Neural progenitor cell (in vitro differentiated cells): ENCODE results near the gene CST9L. TPM values are rescaled to one million over a fixed set of nuclear protein-coding genes. Genes with fewer than 3 reads are reported as not detected.

Experiments used
- DNase-seq: peaks from one replicate; pipeline ENCODE4 v3.0.0-alpha.2; 2016; ENCODE audit warnings: low spot score
- H2AFZ ChIP-seq: fragments of 200-600 bp; sonication (generic); replicated peaks from 2 replicates; pipeline ENCODE4 v1.6.1; 2016; ENCODE audit warnings: antibody characterized with exemption
- H3F3A ChIP-seq: fragments of 200-600 bp; sonication (generic); 2 replicates; pipeline ENCODE4 v1.6.1; 2016; ENCODE audit warnings: antibody characterized with exemption, low read depth
- H3K27ac ChIP-seq: fragments of 200-600 bp; sonication (generic); 2 replicates; pipeline ENCODE4 v1.5.1; 2016; ENCODE audit warnings: mild to moderate bottlenecking
- H3K27me3 ChIP-seq: fragments of 200-600 bp; sonication (generic); 2 replicates; pipeline ENCODE4 v1.6.1; 2016; ENCODE audit warnings: mild to moderate bottlenecking, moderate library complexity
- H3K36me3 ChIP-seq: fragments of 200-600 bp; sonication (generic); 2 replicates; pipeline ENCODE4 v1.5.1; 2016
- H3K4me1 ChIP-seq: fragments of 200-600 bp; sonication (generic); 2 replicates; pipeline ENCODE4 v1.6.1; 2016; ENCODE audit warnings: mixed run types
- H3K4me2 ChIP-seq: fragments of 200-600 bp; sonication (generic); 2 replicates; pipeline ENCODE4 v1.6.1; 2016
- H3K4me3 ChIP-seq: fragments of 200-600 bp; sonication (generic); 2 replicates; pipeline ENCODE4 v1.5.1; 2016
- H3K79me2 ChIP-seq: fragments of 200-600 bp; sonication (generic); 2 replicates; pipeline ENCODE4 v1.6.1; 2016; ENCODE audit warnings: low read depth
- H3K9ac ChIP-seq: fragments of 200-600 bp; sonication (generic); 2 replicates; pipeline ENCODE4 v1.6.1; 2016
- H3K9me3 ChIP-seq: fragments of 200-600 bp; sonication (generic); 2 replicates; pipeline ENCODE4 v1.5.1; 2016; ENCODE audit warnings: low read depth
- H4K20me1 ChIP-seq: fragments of 200-600 bp; sonication (generic); 2 replicates; pipeline ENCODE4 v1.6.1; 2016; ENCODE audit warnings: low read depth
- H3K27ac Mint-ChIP-seq: 3 replicates; pipeline ENCODE4 v1.8.0; 2021; ENCODE audit warnings: mixed read lengths
- H3K27me3 Mint-ChIP-seq: 2 replicates; pipeline ENCODE4 v1.8.0; 2022; ENCODE audit warnings: low read depth, mild to moderate bottlenecking, inconsistent platforms, moderate library complexity, mixed read lengths; ENCODE audit not compliant: insufficient read depth
- H3K36me3 Mint-ChIP-seq: 3 replicates; pipeline ENCODE4 v1.8.0; 2021; ENCODE audit warnings: mixed read lengths
- H3K4me1 Mint-ChIP-seq: 3 replicates; pipeline ENCODE4 v1.8.0; 2021; ENCODE audit warnings: mixed read lengths
- H3K4me3 Mint-ChIP-seq: 3 replicates; pipeline ENCODE4 v1.8.0; 2021; ENCODE audit warnings: mild to moderate bottlenecking, moderate library complexity, mixed read lengths
- H3K9me3 Mint-ChIP-seq: 3 replicates; pipeline ENCODE4 v1.8.0; 2020; ENCODE audit warnings: mixed read lengths
- CTCF ChIP-seq: fragments of 200-600 bp; sonication (generic); IDR thresholded peaks from 2 replicates; pipeline ENCODE4 v1.5.1; 2017; ENCODE audit warnings: antibody characterized with exemption, mild to moderate bottlenecking
- EZH2 ChIP-seq: fragments of 200-600 bp; sonication (generic); IDR thresholded peaks from 2 replicates; pipeline ENCODE4 v1.6.1; 2017; ENCODE audit warnings: antibody characterized with exemption, mild to moderate bottlenecking, moderate library complexity
- EZH2phosphoT487 ChIP-seq: fragments of 200-600 bp; sonication (generic); IDR thresholded peaks from 2 replicates; pipeline ENCODE4 v1.6.1; 2017; ENCODE audit warnings: antibody characterized with exemption
- total RNA-seq: library from RNA; depleted of rRNA; stranded (reverse); fragments of >200 nt; gene quantifications from 2 replicates; pipeline ENCODE4 v1.2.3, GENCODE V29; 2015; ENCODE audit warnings: low replicate concordance

CST9L gene
- total RNA-seq, 1 donor from 2014 or later = not detected

DNA sequence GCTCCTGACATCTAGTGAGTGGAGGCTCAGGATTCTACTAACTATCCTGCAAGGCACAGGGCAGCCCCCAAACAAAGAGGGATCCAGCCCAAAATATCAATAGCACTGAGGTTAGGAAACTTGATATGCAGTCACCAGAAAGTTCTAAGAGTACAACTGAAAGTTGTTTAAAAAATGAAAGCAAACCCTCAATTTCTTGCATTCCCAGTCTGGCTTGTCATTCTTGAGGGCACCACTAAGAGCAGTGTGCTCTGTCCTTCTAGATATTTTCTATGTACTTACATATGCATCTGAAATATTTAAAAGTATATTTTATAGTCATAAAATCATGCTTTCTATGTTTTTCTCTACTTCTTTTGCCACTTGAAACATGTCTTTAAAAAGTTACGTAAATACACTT, 41.4 kb downstream of the CST9L start:
- no peak overlapping the region for H3K4me2 ChIP-seq
- H3K36me3 ChIP-seq = no peaks in the 10 kb centered on the region
- no peaks in the 10 kb centered on the region for H3K27me3 ChIP-seq
- peaks cover 31% of the 10 kb centered on the region for H3K9me3 Mint-ChIP-seq
- no peak overlapping the region for H3K4me3 ChIP-seq
- peaks cover 3% of the 10 kb centered on the region for H3K36me3 Mint-ChIP-seq
- no peak overlapping the region for H3K4me3 Mint-ChIP-seq
- H2AFZ ChIP-seq = no peak overlapping the region
- no peaks in the 10 kb centered on the region for H3K79me2 ChIP-seq
- H3K27ac Mint-ChIP-seq = no peak overlapping the region
- H3K9me3 ChIP-seq = no peaks in the 10 kb centered on the region
- no peaks in the 10 kb centered on the region for H3K4me1 Mint-ChIP-seq
- DNase-seq = no peak
- H3F3A ChIP-seq = no peaks in the 10 kb centered on the region
- peaks cover 24% of the 10 kb centered on the region for H3K4me1 ChIP-seq
- no peak for TF ChIP-seq CTCF
- TF ChIP-seq EZH2phosphoT487 = no peak
- no peak for TF ChIP-seq EZH2
- peaks cover 24% of the 10 kb centered on the region for H3K27me3 Mint-ChIP-seq
- no peak overlapping the region for H3K27ac ChIP-seq
- H4K20me1 ChIP-seq = no peaks in the 10 kb centered on the region
- H3K9ac ChIP-seq = no peak overlapping the region

GRCh38 chr20:23524146-23524545, 44.1 kb downstream of the CST9L start:
- Histone ChIP-seq H3K9ac (no peak overlapping the region), H3K4me1 (peaks cover 18% of the 10 kb centered on the region), H3K79me2 (no peaks in the 10 kb centered on the region), H3K36me3 (no peaks in the 10 kb centered on the region), H3K27ac (no peak overlapping the region), H3K4me3 (no peak overlapping the region), H4K20me1 (no peaks in the 10 kb centered on the region), H2AFZ (no peak overlapping the region), H3F3A (no peaks in the 10 kb centered on the region), H3K9me3 (no peaks in the 10 kb centered on the region), H3K27me3 (no peaks in the 10 kb centered on the region), H3K4me2 (no peak overlapping the region)
- Mint-ChIP-seq H3K4me3 (no peak overlapping the region), H3K9me3 (peaks cover 20% of the 10 kb centered on the region), H3K27ac (no peak overlapping the region), H3K4me1 (peaks cover 16% of the 10 kb centered on the region), H3K27me3 (peaks cover 19% of the 10 kb centered on the region), H3K36me3 (no peaks in the 10 kb centered on the region)
- no peak for DNase-seq
- no peak for TF ChIP-seq EZH2
- no peak for TF ChIP-seq CTCF
- no peak for TF ChIP-seq EZH2phosphoT487

DNA sequence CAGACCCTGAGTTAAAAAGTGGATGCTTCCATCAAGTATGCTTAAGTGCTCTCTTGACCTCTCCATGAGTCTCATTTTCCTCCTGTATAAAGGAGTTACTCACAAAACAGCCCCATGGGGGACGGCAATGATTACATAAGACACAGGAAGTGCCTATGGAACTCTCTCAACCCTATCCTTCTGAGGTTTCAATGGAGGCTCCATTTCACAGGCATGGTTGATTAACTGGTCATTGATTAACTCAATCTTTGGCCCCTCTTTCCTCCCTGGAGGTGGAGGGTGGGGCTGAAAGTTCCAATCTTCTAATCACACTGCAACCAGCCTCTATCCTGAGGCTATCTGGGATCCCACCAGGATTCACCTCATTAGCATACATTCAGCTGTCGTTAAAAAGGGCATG, 48.1 kb downstream of the CST9L start:
- Histone ChIP-seq H3K27ac (no peak overlapping the region), H3K4me2 (no peak overlapping the region), H2AFZ (no peak overlapping the region), H3K9ac (no peak overlapping the region), H3F3A (no peaks in the 10 kb centered on the region), H3K79me2 (no peaks in the 10 kb centered on the region), H3K4me1 (no peaks in the 10 kb centered on the region), H3K4me3 (no peak overlapping the region), H3K36me3 (no peaks in the 10 kb centered on the region), H3K27me3 (no peaks in the 10 kb centered on the region), H4K20me1 (no peaks in the 10 kb centered on the region), H3K9me3 (no peaks in the 10 kb centered on the region)
- no peak for DNase-seq
- TF ChIP-seq EZH2phosphoT487 = no peak
- no peak for TF ChIP-seq CTCF
- no peak for TF ChIP-seq EZH2
- Mint-ChIP-seq H3K4me3 (no peak overlapping the region), H3K36me3 (no peaks in the 10 kb centered on the region), H3K9me3 (peaks cover 5% of the 10 kb centered on the region), H3K27me3 (peaks cover 8% of the 10 kb centered on the region), H3K27ac (no peak overlapping the region), H3K4me1 (peaks cover 16% of the 10 kb centered on the region)

DNA sequence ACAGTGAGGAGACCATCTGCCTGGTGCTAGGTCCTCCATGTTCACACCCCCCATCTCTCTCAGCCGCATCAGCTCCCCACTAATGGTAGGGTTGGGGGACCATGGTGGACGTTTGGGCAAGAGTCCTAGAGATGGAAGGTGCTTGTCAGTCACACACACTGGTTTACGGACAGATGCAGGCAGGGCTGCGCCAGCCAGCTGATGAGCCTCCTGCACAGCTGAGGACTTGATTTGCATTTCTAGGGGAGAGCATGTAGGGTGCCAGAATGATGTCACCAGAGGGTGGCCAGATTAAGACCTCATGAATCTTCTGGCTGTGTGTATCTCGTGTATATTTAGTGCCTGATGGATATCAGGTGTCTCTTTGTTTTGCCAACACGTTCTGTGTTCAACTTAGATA, 48.7 kb downstream of the CST9L start:
- Histone ChIP-seq H3K4me1 (no peaks in the 10 kb centered on the region), H2AFZ (no peak overlapping the region), H3K27me3 (no peaks in the 10 kb centered on the region), H4K20me1 (no peaks in the 10 kb centered on the region), H3K27ac (no peak overlapping the region), H3F3A (no peaks in the 10 kb centered on the region), H3K4me2 (no peak overlapping the region), H3K9ac (no peak overlapping the region), H3K9me3 (no peaks in the 10 kb centered on the region), H3K4me3 (no peak overlapping the region), H3K79me2 (no peaks in the 10 kb centered on the region), H3K36me3 (no peaks in the 10 kb centered on the region)
- TF ChIP-seq EZH2 = no peak
- no peak for TF ChIP-seq CTCF
- no peak for TF ChIP-seq EZH2phosphoT487
- Mint-ChIP-seq H3K27me3 (peaks cover 11% of the 10 kb centered on the region), H3K4me1 (peaks cover 16% of the 10 kb centered on the region), H3K9me3 (peaks cover 5% of the 10 kb centered on the region), H3K27ac (no peak overlapping the region), H3K4me3 (no peak overlapping the region), H3K36me3 (no peaks in the 10 kb centered on the region)
- no peak for DNase-seq
